GM08714 (cell line): ENCODE measurements around the gene FAM117B.

ENCODE experiments used
- H3K4me3 ChIP-seq: fragments of 200-500 bp; sonication (Bioruptor generic); 2 replicates; pipeline ENCODE4 v1.5.1; 2014; ENCODE audit warnings: mild to moderate bottlenecking, low read length, inconsistent platforms
- ZNF274 ChIP-seq: IDR thresholded peaks from 2 replicates; pipeline ENCODE4 v1.6.1; 2012; ENCODE audit warnings: mild to moderate bottlenecking, low read depth, low read length

FAM117B gene

DNA sequence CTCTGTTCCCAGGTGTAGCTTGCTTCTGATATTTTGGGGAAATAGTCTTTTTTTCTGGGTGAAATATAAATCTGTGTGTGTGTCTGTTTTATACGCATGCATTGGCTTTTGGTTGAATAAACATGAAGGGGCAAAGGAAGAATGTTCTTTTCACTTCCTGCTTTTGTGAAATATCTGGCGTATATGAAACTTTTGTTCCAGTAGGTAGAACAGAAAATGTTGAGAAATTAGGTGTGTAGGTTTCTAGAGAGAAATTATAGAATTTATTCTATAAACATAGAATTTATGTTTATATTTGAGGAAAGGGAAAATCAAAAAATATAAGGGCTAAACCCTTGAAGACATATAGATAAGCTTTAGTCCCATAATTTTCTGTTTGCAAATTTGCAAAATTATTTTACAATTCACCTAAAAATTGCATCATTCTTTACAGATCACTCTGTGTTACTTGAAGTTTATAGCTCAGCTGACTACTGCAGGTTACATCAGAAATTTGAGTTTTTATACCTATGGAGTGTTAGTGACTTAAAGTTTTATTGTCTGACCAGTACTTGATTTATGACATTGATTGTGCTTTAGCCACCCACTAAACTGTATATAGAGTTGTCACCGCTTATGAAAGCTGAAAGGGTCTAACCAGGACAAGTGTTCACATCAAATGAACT, 116.1 kb downstream of the FAM117B start:
- TF ChIP-seq ZNF274, result no peak

DNA sequence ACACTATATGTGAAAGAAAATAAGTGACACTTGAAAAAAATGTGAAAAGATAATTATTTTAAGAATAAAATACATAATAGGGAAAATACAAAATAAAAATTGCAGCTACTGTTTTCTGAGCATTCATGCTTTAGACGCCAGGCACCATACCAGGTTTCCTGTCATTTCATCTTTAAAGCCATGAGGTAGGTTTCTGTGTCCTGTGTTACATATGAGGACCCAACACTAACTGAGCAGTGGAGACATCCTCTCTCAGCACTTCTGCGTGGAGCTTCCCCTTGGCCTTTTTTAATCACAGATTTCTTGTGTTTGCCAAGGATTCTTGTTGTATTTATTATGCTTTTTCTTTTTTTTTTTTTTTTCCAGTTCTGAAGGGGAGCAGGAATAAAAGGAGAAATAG, 117.3 kb downstream of the FAM117B start:
- H3K4me3 ChIP-seq, result no peak overlapping the region
- no peak for TF ChIP-seq ZNF274

More for the DNA sequence above, 116.1 kb downstream of the FAM117B start:
- H3K4me3 ChIP-seq, result no peak overlapping the region

DNA sequence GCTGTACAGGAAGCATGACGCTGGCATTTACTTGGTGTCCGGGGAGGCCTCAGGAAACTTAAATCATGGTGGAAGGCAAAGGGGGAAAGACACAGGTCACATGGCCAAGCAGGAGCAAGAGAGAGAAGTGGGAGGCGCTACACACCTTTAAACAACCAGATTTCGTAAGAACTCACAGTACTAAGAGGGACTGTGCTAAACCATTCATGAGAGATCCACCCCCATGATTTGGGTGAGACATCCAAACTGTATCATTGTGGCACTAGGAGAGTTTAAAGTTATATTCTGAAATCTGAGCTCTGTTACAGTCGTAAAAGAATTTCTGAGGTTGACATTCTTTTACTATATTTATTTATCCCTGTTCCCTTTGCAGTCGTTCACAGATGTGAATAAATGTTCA, 120.2 kb downstream of the FAM117B start:
- no peak for TF ChIP-seq ZNF274
- no peak overlapping the region for H3K4me3 ChIP-seq

DNA sequence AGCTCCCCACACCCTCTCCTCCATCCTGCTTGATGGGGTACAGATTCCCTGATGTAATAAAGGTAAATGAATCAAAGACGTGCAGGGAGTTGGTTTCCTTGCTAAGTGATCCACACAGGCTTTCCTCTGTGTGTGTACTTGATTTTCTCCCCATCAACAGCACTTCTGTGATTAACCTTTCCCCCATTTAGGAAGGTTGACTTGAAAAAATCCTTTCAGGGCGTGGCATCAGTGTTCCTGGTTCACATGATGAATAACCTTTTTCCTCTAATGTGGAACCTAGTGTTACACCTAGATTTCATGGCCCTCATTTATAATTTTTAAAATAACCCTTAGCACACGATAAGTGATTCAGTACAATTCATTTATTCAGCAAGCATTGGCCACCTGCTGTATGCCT, 121.8 kb downstream of the FAM117B start:
- no peak for TF ChIP-seq ZNF274
- H3K4me3 ChIP-seq, result no peak overlapping the region

DNA sequence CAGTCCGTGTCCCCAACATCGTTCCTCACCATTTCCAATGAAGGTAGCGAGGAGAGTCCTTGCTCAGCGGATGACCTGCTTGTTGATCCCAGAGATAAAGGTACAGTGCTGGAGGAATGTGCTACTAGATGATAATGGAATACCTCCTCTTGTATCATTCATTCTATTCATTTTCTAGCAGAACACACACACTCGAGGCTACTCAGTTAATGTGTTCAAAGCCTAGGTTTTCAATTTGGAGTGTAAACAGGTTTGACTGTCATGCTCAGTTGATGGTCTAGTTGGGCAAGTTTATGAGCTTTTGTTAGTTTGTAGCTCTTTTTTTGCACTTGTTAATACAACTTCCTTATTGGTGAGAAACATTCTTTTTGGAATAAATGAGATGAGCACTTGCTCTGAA, 122.6 kb downstream of the FAM117B start:
- no peak for TF ChIP-seq ZNF274
- H3K4me3 ChIP-seq, result no peak overlapping the region

DNA sequence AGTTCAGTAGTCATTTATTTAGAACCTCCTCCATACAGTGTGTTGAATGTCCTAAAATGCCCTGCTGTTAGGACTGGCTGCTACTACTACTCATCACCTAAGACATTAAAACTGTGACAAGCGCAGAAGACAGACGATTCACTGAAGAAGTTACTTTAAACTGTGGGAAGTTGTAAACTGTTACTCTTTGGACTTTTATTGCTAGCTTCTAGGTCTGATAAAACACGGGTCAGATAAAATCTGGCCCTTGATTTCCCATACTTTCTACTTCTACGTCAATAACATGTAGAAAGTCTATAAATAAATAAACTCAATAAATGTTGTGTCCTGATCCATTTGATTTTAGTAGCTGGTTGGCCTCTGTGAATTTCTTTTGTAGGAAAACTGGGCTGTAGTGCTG, 123.4 kb downstream of the FAM117B start:
- no peak for TF ChIP-seq ZNF274
- H3K4me3 ChIP-seq, result no peak overlapping the region

DNA sequence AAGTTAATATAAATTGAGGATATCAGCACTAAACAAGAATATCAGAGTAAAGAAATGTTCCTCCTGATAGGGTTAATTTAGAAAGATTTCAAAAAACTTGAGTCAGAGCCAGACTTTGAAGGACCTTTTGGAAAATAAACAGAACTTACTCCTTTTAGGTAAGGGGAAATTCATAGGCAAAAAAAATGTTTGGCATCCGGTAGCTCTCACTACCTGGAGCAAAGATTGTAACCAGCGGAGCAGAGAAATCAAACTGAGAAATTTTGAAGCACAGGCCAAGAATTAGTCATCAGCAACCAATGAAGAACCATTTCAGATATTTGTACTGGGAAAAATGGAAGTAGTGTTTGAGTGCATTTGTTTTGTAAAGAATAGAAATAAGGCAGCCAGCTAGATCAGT, 123.8 kb downstream of the FAM117B start:
- H3K4me3 ChIP-seq, result no peak overlapping the region
- TF ChIP-seq ZNF274, result no peak

DNA sequence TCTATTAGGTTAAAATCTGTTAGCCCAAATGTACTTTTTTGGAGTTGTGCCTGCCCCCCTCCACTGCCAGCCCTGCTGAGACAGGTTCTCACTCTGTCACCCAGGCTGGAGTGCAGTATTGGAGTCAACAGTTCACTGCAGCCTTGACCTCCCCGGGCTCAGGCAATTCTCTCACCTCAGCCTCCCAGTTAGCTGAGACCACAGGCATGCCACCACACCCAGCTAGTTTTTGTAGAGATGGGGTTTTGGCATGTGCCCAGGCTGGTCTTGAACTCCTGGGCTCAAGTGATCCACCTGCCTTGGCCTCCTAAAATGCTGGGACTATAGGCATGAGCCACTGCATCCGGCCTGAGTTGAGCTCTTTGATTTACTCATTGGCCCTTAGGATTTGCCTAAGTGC, 126.1 kb downstream of the FAM117B start:
- H3K4me3 ChIP-seq, result no peak overlapping the region
- TF ChIP-seq ZNF274, result no peak

DNA sequence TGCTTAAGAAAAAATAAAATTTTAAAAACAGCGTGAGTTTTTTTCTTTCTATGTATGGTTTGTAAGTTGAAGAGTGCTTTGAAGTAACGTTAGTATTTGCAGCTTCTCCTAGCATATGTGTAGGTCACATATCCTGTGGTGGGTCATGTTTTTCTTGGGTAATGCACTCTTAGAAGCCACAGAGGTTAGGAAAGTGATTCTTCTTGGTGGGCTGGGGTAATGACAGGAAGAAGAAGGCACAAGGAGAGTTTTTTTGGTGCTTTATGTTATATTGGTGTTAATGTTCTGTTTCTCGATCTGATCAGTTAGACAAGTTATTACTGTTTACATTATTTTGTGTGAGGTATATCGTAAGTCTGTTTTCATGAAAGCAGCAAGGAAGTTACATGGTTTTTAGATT, 127.8 kb downstream of the FAM117B start:
- TF ChIP-seq ZNF274, result no peak
- no peak overlapping the region for H3K4me3 ChIP-seq

DNA sequence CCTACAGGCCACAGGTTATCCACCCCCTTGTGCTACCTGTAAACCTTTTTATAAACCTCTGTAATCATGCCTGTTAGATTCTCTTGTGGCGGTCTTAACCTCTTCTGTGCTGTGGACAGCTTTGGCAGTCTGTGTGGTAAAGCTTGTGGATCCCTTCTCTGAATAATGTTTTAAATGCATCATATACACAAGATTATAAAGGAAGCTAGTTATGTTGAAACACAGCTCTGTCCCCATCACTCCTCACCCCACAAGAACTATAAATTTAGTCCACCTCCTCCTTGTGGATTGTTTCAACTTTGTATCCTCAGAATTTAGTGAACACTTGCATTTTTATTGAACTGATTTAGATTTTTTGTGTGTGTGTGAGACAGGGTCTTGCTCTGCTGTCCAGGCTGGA, 129.1 kb downstream of the FAM117B start:
- H3K4me3 ChIP-seq, result no peak overlapping the region
- no peak for TF ChIP-seq ZNF274

DNA sequence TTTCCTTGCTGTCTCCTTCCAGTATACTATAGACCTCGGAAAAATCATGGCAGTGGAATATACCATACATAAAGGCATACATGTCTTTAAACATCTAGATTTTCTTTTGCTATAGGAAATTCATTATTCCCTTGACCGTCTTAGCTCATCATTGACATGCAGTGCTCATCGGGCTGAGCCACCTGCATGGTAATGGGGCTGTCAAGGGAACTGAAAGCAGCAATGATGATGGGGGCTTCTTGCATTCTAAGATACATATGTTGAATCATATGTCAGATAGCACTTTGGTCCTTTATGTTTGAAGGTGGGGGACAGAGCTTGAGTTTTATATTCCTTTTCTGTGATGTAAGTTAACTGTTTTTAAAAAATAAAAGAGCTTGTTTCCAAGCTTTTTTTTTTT, 130.2 kb downstream of the FAM117B start:
- no peak overlapping the region for H3K4me3 ChIP-seq
- no peak for TF ChIP-seq ZNF274

DNA sequence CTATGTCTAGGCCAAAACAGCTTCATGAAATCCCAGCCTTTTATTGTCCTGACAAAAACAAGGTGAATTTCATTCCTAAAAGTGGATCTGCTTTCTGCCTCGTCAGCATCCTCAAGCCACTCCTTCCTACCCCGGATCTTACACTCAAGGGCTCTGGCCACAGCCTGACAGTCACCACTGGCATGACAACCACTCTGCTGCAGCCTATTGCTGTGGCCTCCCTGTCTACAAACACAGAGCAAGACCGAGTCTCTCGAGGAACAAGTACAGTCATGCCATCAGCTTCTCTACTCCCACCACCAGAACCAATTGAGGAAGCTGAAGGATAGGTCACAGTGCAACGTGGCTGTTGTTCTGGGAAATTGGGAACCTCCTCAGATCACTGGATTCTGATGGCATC, 130.7 kb downstream of the FAM117B start:
- no peak for TF ChIP-seq ZNF274
- H3K4me3 ChIP-seq, result no peak overlapping the region

DNA sequence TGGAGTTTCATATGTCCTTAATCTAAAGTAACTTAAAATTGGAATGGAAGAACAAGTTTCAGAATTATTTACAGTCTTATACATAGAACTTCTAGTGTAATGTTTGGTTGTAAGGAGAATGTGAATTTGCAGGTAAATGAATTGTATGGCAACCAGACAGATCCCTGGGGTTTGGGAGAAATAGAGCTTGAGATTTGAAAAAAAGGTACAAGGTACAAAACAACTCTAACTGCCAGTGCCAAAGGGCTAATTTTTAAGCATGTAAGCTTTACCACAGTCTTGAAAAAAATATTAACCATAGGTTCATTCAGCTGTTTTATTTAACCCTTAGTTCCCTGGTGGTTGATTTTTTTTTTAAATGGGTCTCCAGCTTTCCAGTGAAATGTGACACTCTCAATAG, 133.5 kb downstream of the FAM117B start:
- TF ChIP-seq ZNF274, result no peak
- no peak overlapping the region for H3K4me3 ChIP-seq

DNA sequence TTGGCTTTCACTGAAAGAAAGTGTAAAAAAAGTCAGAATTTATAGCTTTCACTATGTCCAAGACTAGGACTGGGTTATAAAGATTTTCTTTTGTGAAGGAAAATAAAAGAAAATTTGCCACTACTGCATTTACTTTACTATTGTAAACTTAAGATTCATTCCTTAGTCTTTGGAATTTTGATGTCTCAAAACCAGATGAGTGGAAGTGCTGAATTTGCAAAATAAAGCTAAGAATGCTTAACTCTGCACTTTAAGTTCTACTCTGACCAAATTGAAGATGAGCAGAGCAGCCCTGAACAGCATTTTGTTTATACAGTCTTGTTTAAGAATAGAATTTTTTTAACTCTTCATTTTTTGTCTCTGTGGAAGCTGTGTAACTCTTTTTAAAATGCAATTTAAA, 134.4 kb downstream of the FAM117B start:
- no peak for TF ChIP-seq ZNF274
- H3K4me3 ChIP-seq, result no peak overlapping the region

DNA sequence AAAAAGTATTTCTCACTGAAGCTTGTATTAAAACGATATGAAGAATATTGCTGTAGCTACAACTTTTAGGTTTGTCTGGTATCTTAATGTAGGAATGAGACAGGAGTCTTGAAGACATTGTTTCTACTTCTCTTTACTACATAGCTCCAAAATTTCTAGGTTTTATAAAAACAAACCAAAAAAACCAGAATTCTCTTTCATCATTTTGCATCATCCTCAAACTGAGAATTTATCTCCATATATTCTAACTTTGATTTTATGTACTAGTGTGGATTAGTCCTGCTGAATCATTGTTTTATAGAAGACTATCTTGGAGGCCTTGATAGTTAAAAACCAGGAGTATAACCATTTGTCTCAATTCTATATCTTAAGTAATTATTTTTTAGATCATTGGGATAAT, 136.6 kb downstream of the FAM117B start:
- no peak overlapping the region for H3K4me3 ChIP-seq
- no peak for TF ChIP-seq ZNF274
